GM12878 (cell line): ENCODE data around the gene GRIA2. TPM values are rescaled to one million over a fixed set of nuclear protein-coding genes. Genes with fewer than 3 reads are reported as not detected.

Experiments used
- ATAC-seq: fragments of 200-7000 bp; cut with Tn5 transposase; 3 replicates; pipeline ENCODE4 v1.9.1; 2020; ENCODE audit warnings: mild to moderate bottlenecking, moderate library complexity
- BruUV-seq: library from RNA; stranded (reverse); fragments of 400-500 nt; replicated peaks from 2 replicates; lab custom pipeline; 2021; lab: Mats Ljungman, UMichigan
- CTCF ChIA-PET: fragments of 300-600 bp; sonication (Branson Sonifier 250); formaldehyde crosslinking; extraction: SDS; loops from one replicate; lab custom pipeline; 2021; ENCODE audit warnings: inconsistent platforms; lab: Yijun Ruan, JAX
- POLR2A ChIA-PET: fragments of 350-600 bp; formaldehyde crosslinking; extraction: SDS; loops from one replicate; lab custom pipeline; 2021; ENCODE audit warnings: inconsistent platforms; lab: Charles Lee
- RAD21 ChIA-PET: fragments of 300-600 bp; sonication (Branson Sonifier 250); formaldehyde crosslinking; loops from one replicate; lab custom pipeline; 2023; ENCODE audit warnings: antibody characterized with exemption; ENCODE audit not compliant: unreplicated experiment; lab: Charles Lee
- SMC1A ChIA-PET: fragments of 300-600 bp; sonication (Branson Sonifier 250); formaldehyde crosslinking; loops from one replicate; lab custom pipeline; 2023; ENCODE audit not compliant: unreplicated experiment, uncharacterized antibody; lab: Charles Lee
- DNase-seq: peaks from one replicate; pipeline ENCODE4 v3.0.0-alpha.2; 2011; ENCODE audit warnings: low read depth, low spot score
- FAIRE-seq: peaks from 3 replicates; lab custom pipeline; 2011; peaks lifted over from hg19 to GRCh38; lab: Jason Lieb, UNC
- H2AFZ ChIP-seq: 2 replicates; pipeline ENCODE4 v1.6.0; 2011; ENCODE audit warnings: low read depth, low read length, control low read depth; ENCODE audit not compliant: control insufficient read depth
- H3K27ac ChIP-seq: 2 replicates; pipeline ENCODE4 v1.5.1; 2011; ENCODE audit warnings: control low read depth; ENCODE audit not compliant: control insufficient read depth, insufficient read depth
- H3K27me3 ChIP-seq, 2 experiments: replicated peaks in 1 of 2; 2 replicates each; pipeline versions ENCODE4 v1.6.0 to v1.6.1; 2011; ENCODE audit warnings: low read length in 1 of 2; ENCODE audit not compliant: control insufficient read depth in 2 of 2, insufficient read depth in 2 of 2
- H3K36me3 ChIP-seq, 2 experiments: 2 replicates each; pipeline ENCODE4 v1.5.1; 2011; ENCODE audit warnings: low read length in 1 of 2; ENCODE audit not compliant: control insufficient read depth in 2 of 2, insufficient read depth in 2 of 2
- H3K4me1 ChIP-seq: 2 replicates; pipeline ENCODE4 v1.6.1; 2011; ENCODE audit warnings: mild to moderate bottlenecking, low read length, moderate library complexity, mixed read lengths; ENCODE audit not compliant: control insufficient read depth, insufficient read depth
- H3K4me2 ChIP-seq: 2 replicates; pipeline ENCODE4 v1.6.0; 2011; ENCODE audit warnings: control low read depth; ENCODE audit not compliant: control insufficient read depth, insufficient read depth
- H3K4me3 ChIP-seq: fragments of 200-600 bp; sonication (generic); 2 replicates; pipeline ENCODE4 v1.5.1; 2016
- H3K79me2 ChIP-seq: 2 replicates; pipeline ENCODE4 v1.6.0; 2011; ENCODE audit warnings: low read length; ENCODE audit not compliant: control insufficient read depth, insufficient read depth
- H3K9ac ChIP-seq: 2 replicates; pipeline ENCODE4 v1.8.0; 2011; ENCODE audit warnings: low read length, control low read depth, mixed read lengths; ENCODE audit not compliant: control insufficient read depth, insufficient read depth
- H3K9me3 ChIP-seq: replicated peaks from 3 replicates; pipeline ENCODE4 v1.5.1; 2011; ENCODE audit warnings: mild to moderate bottlenecking, low read length; ENCODE audit not compliant: control insufficient read depth, insufficient read depth
- H4K20me1 ChIP-seq: 2 replicates; pipeline ENCODE4 v1.6.0; 2011; ENCODE audit not compliant: control insufficient read depth, insufficient read depth
- IRF4 ChIP-seq: IDR thresholded peaks from 2 replicates; pipeline ENCODE4 v1.6.1; 2011; ENCODE audit warnings: low read depth, low read length
- NFYA ChIP-seq: IDR thresholded peaks from 2 replicates; pipeline ENCODE4 v1.6.1; 2011; ENCODE audit warnings: low read depth, mild to moderate bottlenecking, low read length, improper control_type of control experiment, borderline replicate concordance
- PRDM15 ChIP-seq: fragments of 450-650 bp; formaldehyde crosslinking; IDR thresholded peaks from 2 replicates; pipeline ENCODE4 v1.4.0; 2020; ENCODE audit warnings: mild to moderate bottlenecking, moderate library complexity
- RELA ChIP-seq: fragments of 450-650 bp; IDR thresholded peaks from 2 replicates; pipeline ENCODE4 v1.8.0; 2014; ENCODE audit warnings: borderline replicate concordance; ENCODE audit not compliant: partially characterized antibody
- SPI1 ChIP-seq: IDR thresholded peaks from 2 replicates; pipeline ENCODE4 v1.6.1; 2011; ENCODE audit warnings: low read depth, mild to moderate bottlenecking, low read length, moderate library complexity, borderline replicate concordance; ENCODE audit not compliant: insufficient read depth
- TCF12 ChIP-seq: IDR thresholded peaks from 2 replicates; pipeline ENCODE4 v1.6.1; 2011; ENCODE audit warnings: low read depth, mild to moderate bottlenecking, low read length
- ZNF592 ChIP-seq: fragments of 450-650 bp; IDR thresholded peaks from 2 replicates; pipeline ENCODE4 v1.6.1; 2017; ENCODE audit warnings: mild to moderate bottlenecking, moderate library complexity
- WGBS: methylation state at CpG from one replicate; pipeline ENCODE4 v1.1.6; 2016; ENCODE audit warnings: low lambda C conversion rate; ENCODE audit not compliant: insufficient replicate concordance, insufficient coverage; ENCODE audit errors: missing lambda C conversion rate; 5-methylcytosine and 5-hydroxymethylcytosine counted together
- in situ Hi-C: fragments of 300-500 bp; cut with MboI; formaldehyde crosslinking; loops from 9 replicates; pipeline ENCODE4 v1.14.3; 2018; ENCODE audit warnings: mixed read lengths
- intact Hi-C: fragments of 100-400 bp; cut with micrococcal nuclease; formaldehyde crosslinking; loops from one replicate; pipeline ENCODE4 v1.14.2; 2022; ENCODE audit not compliant: unreplicated experiment
- polyA plus RNA-seq, 11 experiments: library from polyadenylated mRNA; depleted of rRNA in 4 of 11; unstranded in 6 of 11; stranded (reverse) in 5 of 11; fragments of >200 nt; fragmentation: Nextera tagmentation in 4 of 11; fragmentation: Illumina TruSeq in 1 of 11; extraction: Ambion mirVana in 4 of 11; extraction: Trizol in 1 of 11; gene quantifications; 1 replicate in 1 of 11; 2 replicates in 10 of 11; pipeline versions ENCODE4 v1.2.1 to v1.2.3, GENCODE V29; 2011 to 2016; ENCODE audit warnings: inconsistent platforms in 2 of 11, missing spikeins in 2 of 11, low read depth in 1 of 11
- total RNA-seq, 4 experiments: library from RNA; depleted of rRNA in 3 of 4; stranded (reverse); fragments of >200 nt in 3 of 4; fragmentation: Illumina TruSeq in 1 of 4; extraction: Trizol in 1 of 4; gene quantifications; 2 replicates each; pipeline versions ENCODE4 v1.2.1 to v1.2.3, GENCODE V29; 2013 to 2021

Gene GRIA2
- total and polyA plus RNA-seq, 10 of the 15 experiments (the other 5 are each of a cell fraction or from before 2014, with no cell fraction given) = under 0.01 TPM; not detected in 9

GRCh38 chr4:157358851-157359250 is 138.3 kb downstream of the GRIA2 start:
- POLR2A ChIA-PET = no interaction called here
- RAD21 ChIA-PET = no interaction called here
- WGBS = 0% methylated on average over 1 of the region's 1 CpG

More at GRCh38 chr4:157358851-157359250, 138.3 kb downstream of the GRIA2 start:
- TF ChIP-seq PRDM15 (CRISPR knock-in tag) (no peak), ZNF592 (no peak), RELA (no peak), TCF12 (no peak), NFYA (no peak), SPI1 (no peak), IRF4 (no peak)
- TF ChIP-seq, all 136 proteins: peak for 0
- H3K79me2 ChIP-seq = no peaks in the 10 kb centered on the region
- H3K27me3 ChIP-seq = no peaks in the 10 kb centered on the region
- no peak for ATAC-seq
- in situ Hi-C loops = no loop called here
- no peak for FAIRE-seq
- H3K4me3 ChIP-seq = no peak overlapping the region
- H3K9ac ChIP-seq = no peak overlapping the region
- no peaks in the 10 kb centered on the region for H3K36me3 ChIP-seq
- ChIA-PET SMC1A (no interaction called here), CTCF (no interaction called here)
- no peak overlapping the region for H3K4me2 ChIP-seq
- no peak overlapping the region for H2AFZ ChIP-seq
- H4K20me1 ChIP-seq = no peaks in the 10 kb centered on the region
- no peak for DNase-seq
- intact Hi-C loops = no loop called here
- H3K9me3 ChIP-seq = no peaks in the 10 kb centered on the region
- no peaks in the 10 kb centered on the region for H3K4me1 ChIP-seq
- H3K27ac ChIP-seq = no peak overlapping the region
- no TSS peak for BruUV-seq
